GM12878 (cell line): Measurements from ENCODE around the gene ADAMTS5. TPM values are rescaled to one million over a fixed set of nuclear protein-coding genes. Genes with fewer than 3 reads are reported as not detected.

ENCODE experiments used
- ATAC-seq: fragments of 200-7000 bp; cut with Tn5 transposase; 3 replicates; pipeline ENCODE4 v1.9.1; 2020; ENCODE audit warnings: mild to moderate bottlenecking, moderate library complexity
- BruUV-seq: library from RNA; stranded (reverse); fragments of 400-500 nt; replicated peaks from 2 replicates; lab custom pipeline; 2021; lab: Mats Ljungman, UMichigan
- CTCF ChIA-PET: fragments of 300-600 bp; sonication (Branson Sonifier 250); formaldehyde crosslinking; extraction: SDS; loops from one replicate; lab custom pipeline; 2021; ENCODE audit warnings: inconsistent platforms; lab: Yijun Ruan, JAX
- POLR2A ChIA-PET: fragments of 350-600 bp; formaldehyde crosslinking; extraction: SDS; loops from one replicate; lab custom pipeline; 2021; ENCODE audit warnings: inconsistent platforms; lab: Charles Lee
- RAD21 ChIA-PET: fragments of 300-600 bp; sonication (Branson Sonifier 250); formaldehyde crosslinking; loops from one replicate; lab custom pipeline; 2023; ENCODE audit warnings: antibody characterized with exemption; ENCODE audit not compliant: unreplicated experiment; lab: Charles Lee
- SMC1A ChIA-PET: fragments of 300-600 bp; sonication (Branson Sonifier 250); formaldehyde crosslinking; loops from one replicate; lab custom pipeline; 2023; ENCODE audit not compliant: unreplicated experiment, uncharacterized antibody; lab: Charles Lee
- DNase-seq: peaks from one replicate; pipeline ENCODE4 v3.0.0-alpha.2; 2011; ENCODE audit warnings: low read depth, low spot score
- FAIRE-seq: peaks from 3 replicates; lab custom pipeline; 2011; peaks lifted over from hg19 to GRCh38; lab: Jason Lieb, UNC
- H2AFZ ChIP-seq: 2 replicates; pipeline ENCODE4 v1.6.0; 2011; ENCODE audit warnings: low read depth, low read length, control low read depth; ENCODE audit not compliant: control insufficient read depth
- H3K27ac ChIP-seq: 2 replicates; pipeline ENCODE4 v1.5.1; 2011; ENCODE audit warnings: control low read depth; ENCODE audit not compliant: control insufficient read depth, insufficient read depth
- H3K27me3 ChIP-seq, 2 experiments: replicated peaks in 1 of 2; 2 replicates each; pipeline versions ENCODE4 v1.6.0 to v1.6.1; 2011; ENCODE audit warnings: low read length in 1 of 2; ENCODE audit not compliant: control insufficient read depth in 2 of 2, insufficient read depth in 2 of 2
- H3K36me3 ChIP-seq, 2 experiments: 2 replicates each; pipeline ENCODE4 v1.5.1; 2011; ENCODE audit warnings: low read length in 1 of 2; ENCODE audit not compliant: control insufficient read depth in 2 of 2, insufficient read depth in 2 of 2
- H3K4me1 ChIP-seq: 2 replicates; pipeline ENCODE4 v1.6.1; 2011; ENCODE audit warnings: mild to moderate bottlenecking, low read length, moderate library complexity, mixed read lengths; ENCODE audit not compliant: control insufficient read depth, insufficient read depth
- H3K4me2 ChIP-seq: 2 replicates; pipeline ENCODE4 v1.6.0; 2011; ENCODE audit warnings: control low read depth; ENCODE audit not compliant: control insufficient read depth, insufficient read depth
- H3K4me3 ChIP-seq: fragments of 200-600 bp; sonication (generic); 2 replicates; pipeline ENCODE4 v1.5.1; 2016
- H3K79me2 ChIP-seq: 2 replicates; pipeline ENCODE4 v1.6.0; 2011; ENCODE audit warnings: low read length; ENCODE audit not compliant: control insufficient read depth, insufficient read depth
- H3K9ac ChIP-seq: 2 replicates; pipeline ENCODE4 v1.8.0; 2011; ENCODE audit warnings: low read length, control low read depth, mixed read lengths; ENCODE audit not compliant: control insufficient read depth, insufficient read depth
- H3K9me3 ChIP-seq: replicated peaks from 3 replicates; pipeline ENCODE4 v1.5.1; 2011; ENCODE audit warnings: mild to moderate bottlenecking, low read length; ENCODE audit not compliant: control insufficient read depth, insufficient read depth
- H4K20me1 ChIP-seq: 2 replicates; pipeline ENCODE4 v1.6.0; 2011; ENCODE audit not compliant: control insufficient read depth, insufficient read depth
- FOXK2 ChIP-seq: fragments of 450-650 bp; IDR thresholded peaks from 2 replicates; pipeline ENCODE4 v1.6.1; 2017; ENCODE audit warnings: mild to moderate bottlenecking, moderate library complexity
- IRF3 ChIP-seq: fragments of 450-650 bp; IDR thresholded peaks from 2 replicates; pipeline ENCODE4 v1.6.1; 2014; ENCODE audit warnings: mild to moderate bottlenecking
- MYC ChIP-seq: IDR thresholded peaks from 2 replicates; pipeline ENCODE4 v1.6.1; 2011; ENCODE audit warnings: mild to moderate bottlenecking, low read length, moderate library complexity, inconsistent platforms; ENCODE audit not compliant: insufficient read depth, insufficient replicate concordance, insufficient read length, severe bottlenecking
- PBX3 ChIP-seq: IDR thresholded peaks from 2 replicates; pipeline ENCODE4 v1.6.1; 2011; ENCODE audit warnings: mild to moderate bottlenecking, low read depth, low read length, moderate library complexity; ENCODE audit not compliant: insufficient replicate concordance
- RAD21 ChIP-seq: IDR thresholded peaks from 2 replicates; pipeline ENCODE4 v1.6.1; 2011; ENCODE audit warnings: mild to moderate bottlenecking, low read depth, low read length, moderate library complexity; ENCODE audit not compliant: insufficient read depth
- RELA ChIP-seq: fragments of 450-650 bp; IDR thresholded peaks from 2 replicates; pipeline ENCODE4 v1.8.0; 2014; ENCODE audit warnings: borderline replicate concordance; ENCODE audit not compliant: partially characterized antibody
- SPI1 ChIP-seq: IDR thresholded peaks from 2 replicates; pipeline ENCODE4 v1.6.1; 2011; ENCODE audit warnings: low read depth, mild to moderate bottlenecking, low read length, moderate library complexity, borderline replicate concordance; ENCODE audit not compliant: insufficient read depth
- ZNF274 ChIP-seq: IDR thresholded peaks from one replicate; pipeline ENCODE4 v1.8.0; 2011; ENCODE audit not compliant: insufficient read length, insufficient read depth
- ZNF592 ChIP-seq: fragments of 450-650 bp; IDR thresholded peaks from 2 replicates; pipeline ENCODE4 v1.6.1; 2017; ENCODE audit warnings: mild to moderate bottlenecking, moderate library complexity
- WGBS: methylation state at CpG from one replicate; pipeline ENCODE4 v1.1.6; 2016; ENCODE audit warnings: low lambda C conversion rate; ENCODE audit not compliant: insufficient replicate concordance, insufficient coverage; ENCODE audit errors: missing lambda C conversion rate; 5-methylcytosine and 5-hydroxymethylcytosine counted together
- in situ Hi-C: fragments of 300-500 bp; cut with MboI; formaldehyde crosslinking; loops from 9 replicates; pipeline ENCODE4 v1.14.3; 2018; ENCODE audit warnings: mixed read lengths
- intact Hi-C: fragments of 100-400 bp; cut with micrococcal nuclease; formaldehyde crosslinking; loops from one replicate; pipeline ENCODE4 v1.14.2; 2022; ENCODE audit not compliant: unreplicated experiment
- polyA plus RNA-seq, 11 experiments: library from polyadenylated mRNA; depleted of rRNA in 4 of 11; unstranded in 6 of 11; stranded (reverse) in 5 of 11; fragments of >200 nt; fragmentation: Nextera tagmentation in 4 of 11; fragmentation: Illumina TruSeq in 1 of 11; extraction: Ambion mirVana in 4 of 11; extraction: Trizol in 1 of 11; gene quantifications; 1 replicate in 1 of 11; 2 replicates in 10 of 11; pipeline versions ENCODE4 v1.2.1 to v1.2.3, GENCODE V29; 2011 to 2016; ENCODE audit warnings: inconsistent platforms in 2 of 11, missing spikeins in 2 of 11, low read depth in 1 of 11
- total RNA-seq, 4 experiments: library from RNA; depleted of rRNA in 3 of 4; stranded (reverse); fragments of >200 nt in 3 of 4; fragmentation: Illumina TruSeq in 1 of 4; extraction: Trizol in 1 of 4; gene quantifications; 2 replicates each; pipeline versions ENCODE4 v1.2.1 to v1.2.3, GENCODE V29; 2013 to 2021

Gene ADAMTS5
- total and polyA plus RNA-seq, 10 of the 15 experiments (the other 5 are each of a cell fraction or from before 2014, with no cell fraction given), result not detected

- TF ChIP-seq ZNF592 (no peak), IRF3 (no peak), MYC (no peak)
Measured at GRCh38 chr21:26909972-26910371, 56.9 kb downstream of the ADAMTS5 start (continued).

DNA sequence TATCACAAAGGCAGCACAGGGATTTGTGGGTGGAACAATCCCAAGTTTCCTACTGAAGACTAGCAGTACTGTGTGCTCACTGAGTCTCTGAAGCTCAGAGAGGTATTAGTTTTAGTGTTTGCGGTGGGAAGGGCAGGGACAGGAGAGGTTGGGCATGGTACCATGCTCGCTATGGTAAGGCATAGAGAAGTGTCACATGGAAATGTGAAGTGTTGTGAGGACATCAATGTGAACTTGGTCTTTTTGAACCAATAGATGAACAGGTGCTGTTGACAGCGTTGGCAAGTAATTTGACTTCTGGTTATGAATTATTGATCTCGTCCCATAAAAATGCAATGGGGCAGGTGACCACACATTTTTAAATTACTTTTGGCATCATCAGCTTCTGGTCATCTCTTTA is 65.9 kb downstream of the ADAMTS5 start:
- no peak overlapping the region for H3K27ac ChIP-seq
- H3K36me3 ChIP-seq, result no peaks in the 10 kb centered on the region
- no peak overlapping the region for H3K4me2 ChIP-seq
- CTCF ChIA-PET, result no interaction called here
- BruUV-seq, result no TSS peak
- DNase-seq (no peak), ATAC-seq (no peak), FAIRE-seq (no peak)
- H2AFZ ChIP-seq, result no peak overlapping the region
- no peaks in the 10 kb centered on the region for H3K27me3 ChIP-seq
- 38% methylated on average over 4 of the region's 4 CpGs for WGBS
- H3K9ac ChIP-seq, result no peak overlapping the region
- H3K4me3 ChIP-seq, result no peak overlapping the region
- intact Hi-C loops, result no loop called here
- RAD21 ChIA-PET, result no interaction called here
- TF ChIP-seq RAD21 (no peak), RELA (no peak), SPI1 (no peak), ZNF274 (no peak), PBX3 (no peak), FOXK2 (no peak)
- H3K9me3 ChIP-seq, result no peaks in the 10 kb centered on the region; the same call in 2 of the 3 replicates
- in situ Hi-C loops, result no loop called here
- H4K20me1 ChIP-seq, result no peaks in the 10 kb centered on the region
- H3K4me1 ChIP-seq, result no peaks in the 10 kb centered on the region
- H3K79me2 ChIP-seq, result no peaks in the 10 kb centered on the region
- SMC1A ChIA-PET, result no interaction called here
- POLR2A ChIA-PET, result no interaction called here
